Measurements from ENCODE around the gene ETS1. TPM values are rescaled to one million over a fixed set of nuclear protein-coding genes. Genes with fewer than 3 reads are reported as not detected.

ETS1 gene
- total RNA-seq, 4 donors from 2014 or later, result 39.5 to 74.4 (median 59.7) TPM

GRCh38 chr11:128420951-128421350, 166.4 kb downstream of the ETS1 start:
- Histone ChIP-seq H3K4me1 (peaks cover 34 to 59% (median 52%) of the 10 kb centered on the region in 4 donors), H3K27ac (replicated peaks in 1 of 4) (no peak overlapping the region), H3K9me3 (no peaks in the 10 kb centered on the region), H3K27me3 (no peaks in the 10 kb centered on the region), H3K36me3 (no peaks in the 10 kb centered on the region), H3K4me3 (no peak overlapping the region)
- TF ChIP-seq CTCF (IDR thresholded peaks at IDR 0.05) (no peak), EP300 (IDR thresholded peaks at IDR 0.05) (no peak), POLR2AphosphoS5 (IDR thresholded peaks at IDR 0.05) (no peak), POLR2A (IDR thresholded peaks at IDR 0.05; ENCODE audit: low read depth) (no peak)
- intact Hi-C loops (cut with DNase I), result loop anchor here (5.0 kb wide), 1 partner anchor 101 kb away; no protein-coding TSS in a partner anchor
- WGBS, result 69% methylated on average over 4 of the region's 4 CpGs
- DNase-seq (ENCODE audit: extremely low spot score), result no peak

- 96% methylated on average over 4 of the region's 4 CpGs for WGBS
- Histone ChIP-seq H3K4me3 (no peak overlapping the region), H3K27me3 (no peaks in the 10 kb centered on the region), H3K4me1 (peaks cover 30 to 64% (median 55%) of the 10 kb centered on the region in 4 donors), H3K27ac (replicated peaks in 1 of 4) (no peak overlapping the region), H3K9me3 (no peaks in the 10 kb centered on the region), H3K36me3 (no peaks in the 10 kb centered on the region)
- no peak for TF ChIP-seq EP300 (IDR thresholded peaks at IDR 0.05)
- no peak for TF ChIP-seq CTCF (IDR thresholded peaks at IDR 0.05)
- no peak for TF ChIP-seq POLR2AphosphoS5 (IDR thresholded peaks at IDR 0.05)
- TF ChIP-seq POLR2A (IDR thresholded peaks at IDR 0.05; ENCODE audit: low read depth), result no peak
- no peak for DNase-seq (ENCODE audit: extremely low spot score)
- intact Hi-C loops (cut with DNase I), result loop anchor here (5.0 kb wide), 1 partner anchor 102 kb away; no protein-coding TSS in a partner anchor
These were observed 167.1 kb downstream of the ETS1 start for GRCh38 chr11:128420265-128420664.

- Histone ChIP-seq H3K4me1 (peaks cover 20 to 54% (median 45%) of the 10 kb centered on the region in 4 donors), H3K27me3 (no peaks in the 10 kb centered on the region), H3K27ac (replicated peaks in 1 of 4) (no peak overlapping the region), H3K4me3 (no peak overlapping the region), H3K9me3 (no peaks in the 10 kb centered on the region), H3K36me3 (no peaks in the 10 kb centered on the region)
- WGBS, result 96% methylated on average over 7 of the region's 7 CpGs
- intact Hi-C loops (cut with DNase I), result loop anchor here (10.0 kb wide), 1 partner anchor 124 kb away; no protein-coding TSS in a partner anchor
- TF ChIP-seq CTCF (IDR thresholded peaks at IDR 0.05), result no peak
- TF ChIP-seq POLR2AphosphoS5 (IDR thresholded peaks at IDR 0.05), result no peak
- TF ChIP-seq POLR2A (IDR thresholded peaks at IDR 0.05; ENCODE audit: low read depth), result no peak
- no peak for TF ChIP-seq EP300 (IDR thresholded peaks at IDR 0.05)
- no peak for DNase-seq (ENCODE audit: extremely low spot score)
These were observed 168.2 kb downstream of the ETS1 start for GRCh38 chr11:128419012-128419767.

- WGBS, result 22% methylated on average over 5 of the region's 5 CpGs
- no peaks in the 10 kb centered on the region for H3K27me3 ChIP-seq
- no peaks in the 10 kb centered on the region for H3K9me3 ChIP-seq
- peak; percentile 60 for DNase-seq (ENCODE audit: extremely low spot score)
- H3K4me1 ChIP-seq, result peaks cover 5 to 41% (median 31%) of the 10 kb centered on the region in 4 donors
- no peak overlapping the region for H3K4me3 ChIP-seq
- peak; percentile 27 to 60 for TF ChIP-seq POLR2AphosphoS5 (IDR thresholded peaks at IDR 0.05)
- TF ChIP-seq POLR2A (IDR thresholded peaks at IDR 0.05; ENCODE audit: low read depth), result no peak
- no peak for TF ChIP-seq CTCF (IDR thresholded peaks at IDR 0.05)
- TF ChIP-seq EP300 (IDR thresholded peaks at IDR 0.05), result no peak
- H3K27ac ChIP-seq (replicated peaks in 1 of 4), result peak overlapping the region; percentile 53 to 66 (median 60)
- intact Hi-C loops (cut with DNase I), result loop anchor here (10.0 kb wide), 1 partner anchor 123 kb away; no protein-coding TSS in a partner anchor
- no peaks in the 10 kb centered on the region for H3K36me3 ChIP-seq
These were observed 169.6 kb downstream of the ETS1 start for GRCh38 chr11:128417607-128418324.
